NCI-H526 (cell line): ENCODE measurements around the gene MCTP1.

Source experiments
- DNase-seq, 2 experiments: peaks; one replicate each; lab custom pipeline; 2025; lab: John Stamatoyannopoulos, UW

Gene MCTP1

DNA sequence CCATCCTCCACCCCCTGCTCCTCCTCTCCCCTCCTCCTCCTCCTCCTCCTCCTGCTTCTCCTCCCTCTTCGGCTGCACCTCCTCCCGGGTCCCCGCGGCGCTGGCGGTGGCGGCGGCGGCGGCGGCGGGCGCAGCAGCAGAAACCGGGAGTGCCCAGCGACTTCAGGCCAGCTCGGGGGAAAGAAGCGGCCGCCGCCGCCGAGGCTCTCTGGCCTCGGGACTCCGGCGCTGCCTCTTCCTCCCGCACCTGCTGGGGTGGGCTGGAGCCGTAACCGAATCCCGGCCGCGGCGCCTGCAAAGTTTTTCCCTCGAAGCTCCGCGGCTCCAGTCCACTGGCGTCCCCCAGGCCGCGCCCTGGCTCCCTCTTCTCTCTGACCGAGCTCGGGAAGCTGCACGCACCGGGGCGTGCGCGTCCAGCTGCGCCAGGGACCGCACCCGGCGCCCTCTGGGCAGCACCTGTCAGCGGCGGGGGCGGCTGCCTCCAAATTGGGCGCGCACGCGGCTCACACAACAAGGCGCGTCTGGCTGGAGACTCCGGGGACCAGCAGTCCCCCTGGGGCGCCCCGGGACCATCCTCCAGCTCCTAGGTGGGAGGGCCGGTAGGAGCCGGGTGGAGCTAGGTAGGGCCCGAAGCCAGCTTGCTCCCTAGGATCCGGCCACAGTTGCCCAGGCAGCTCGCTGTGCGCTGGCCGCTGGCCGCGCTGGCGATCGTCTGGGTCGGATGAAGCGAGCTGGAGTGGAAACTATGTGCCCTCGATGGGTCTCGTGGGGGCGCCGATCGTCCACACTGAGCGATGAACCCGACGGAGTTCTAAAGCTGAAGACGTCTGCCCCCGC, at the start of gene MCTP1:
Gene MCTP1, minus strand, starts transcription at position 523 of the 837 bp plus-strand sequence.
- DNase-seq: peak in 1 of 2 experiments; percentile 44

DNA sequence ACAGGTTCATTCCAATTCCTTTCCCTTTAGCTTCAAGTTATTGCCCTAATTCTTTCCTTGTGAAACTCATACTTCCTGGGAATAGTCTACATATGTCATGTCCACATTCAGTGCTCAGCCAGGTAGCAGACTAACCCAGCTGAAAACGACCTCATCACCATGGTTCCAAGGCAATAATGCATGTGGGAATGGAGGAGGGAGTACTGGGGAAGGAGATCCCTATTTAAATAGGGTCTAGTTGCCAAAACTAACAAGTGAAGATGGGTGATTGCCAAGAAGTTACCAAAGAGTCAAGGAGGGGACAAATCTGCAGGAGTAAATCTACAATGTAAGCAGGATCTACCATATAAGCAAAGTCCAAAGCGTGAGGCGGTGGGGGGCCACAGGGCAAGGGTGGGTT, 47.3 kb upstream of the MCTP1 start:
- no peak for DNase-seq

DNA sequence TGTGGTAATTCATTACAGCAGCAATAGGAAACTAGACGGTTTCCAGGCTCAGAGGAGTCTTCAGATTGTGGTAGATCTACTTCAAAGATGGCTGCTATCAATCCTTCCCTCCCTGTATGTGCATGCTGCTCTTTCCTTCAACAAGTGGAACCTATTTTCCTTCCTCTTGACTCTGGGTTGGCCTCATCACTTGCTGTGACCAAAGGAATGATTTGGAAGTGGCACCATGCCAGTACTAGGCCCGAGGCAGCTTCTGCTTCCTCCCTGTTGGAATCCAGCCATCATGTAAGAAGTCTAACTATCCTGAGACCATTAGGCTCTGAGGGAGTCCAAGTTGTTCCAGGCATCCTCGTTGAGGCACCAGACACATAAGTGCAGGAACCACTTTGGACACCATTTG, 46.5 kb upstream of the MCTP1 start:
- DNase-seq: no peak

DNA sequence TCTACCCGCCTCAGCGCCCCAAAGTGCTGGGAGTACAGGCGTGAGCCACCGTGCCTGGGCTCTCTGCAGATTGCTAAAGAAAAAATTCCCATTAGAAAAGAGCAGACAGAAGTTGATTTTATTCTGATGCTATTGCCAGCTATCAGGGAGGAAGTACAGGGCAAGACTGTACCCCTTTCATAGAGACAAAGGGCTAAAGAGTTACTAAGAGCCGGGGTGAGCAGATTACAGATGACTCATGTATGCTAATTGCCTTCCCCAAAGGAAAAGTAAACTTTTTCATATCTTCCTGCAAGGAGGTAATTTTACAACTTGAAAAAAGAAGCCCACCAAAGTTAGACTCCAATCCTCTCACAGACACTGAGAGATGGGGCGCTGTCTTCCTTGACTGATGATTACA, 42.3 kb upstream of the MCTP1 start:
- DNase-seq: no peak

DNA sequence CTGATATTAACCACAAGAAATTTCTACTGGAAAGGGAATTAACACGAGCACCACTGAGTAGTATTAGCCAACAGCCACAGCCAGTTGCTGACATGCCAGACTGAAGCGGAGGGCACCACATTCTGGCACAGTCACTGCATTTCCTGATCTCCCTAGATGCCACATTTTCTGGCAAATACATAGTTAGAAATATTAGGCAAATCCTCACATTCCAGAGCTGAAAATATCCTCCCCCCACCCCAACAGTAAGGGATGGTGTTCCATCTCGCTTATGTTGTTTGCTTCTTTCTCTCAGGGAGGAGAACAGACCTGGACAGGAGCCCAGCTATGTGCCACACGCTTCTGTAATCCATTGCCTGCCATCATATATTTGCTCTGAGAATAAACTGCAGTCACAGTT, 32.8 kb upstream of the MCTP1 start:
- DNase-seq: no peak

DNA sequence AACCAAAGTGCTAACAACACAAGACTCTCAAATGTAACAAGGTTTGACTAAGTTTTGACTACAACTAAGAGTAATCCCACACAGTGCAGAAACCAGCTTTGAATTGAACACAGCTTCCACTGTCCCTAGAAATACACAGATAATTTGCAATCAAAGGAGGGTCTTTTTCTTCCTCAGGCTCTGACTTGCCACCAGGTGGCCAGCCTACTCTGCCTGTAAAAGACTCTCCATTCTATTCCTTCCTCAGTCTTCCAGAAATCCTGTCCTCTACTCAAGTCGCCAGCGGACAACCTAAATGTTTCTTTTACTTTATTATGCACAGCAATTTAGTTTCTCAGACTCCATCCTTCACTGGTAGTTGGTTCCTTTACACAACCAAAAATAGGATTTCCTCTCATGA, 32.2 kb upstream of the MCTP1 start:
- DNase-seq: no peak

DNA sequence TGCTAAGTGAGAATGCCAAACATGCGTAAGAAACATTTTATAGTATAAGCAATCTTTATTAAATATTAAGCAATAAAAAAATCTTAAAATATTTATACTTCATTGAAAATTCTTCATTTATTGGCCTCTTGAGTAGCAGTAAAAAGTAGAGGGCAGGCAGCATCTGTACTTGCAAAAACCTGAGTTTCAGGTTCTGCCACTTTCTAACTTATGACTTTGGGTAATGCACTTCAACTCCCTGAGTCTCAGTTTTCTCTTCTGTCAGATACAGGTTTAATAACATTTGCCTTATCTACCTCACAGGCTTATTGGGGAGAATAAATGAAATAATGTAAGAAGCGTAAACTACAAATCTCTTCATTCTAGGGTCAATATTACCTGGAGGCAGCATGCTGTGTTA, 19.8 kb upstream of the MCTP1 start:
- DNase-seq: no peak

DNA sequence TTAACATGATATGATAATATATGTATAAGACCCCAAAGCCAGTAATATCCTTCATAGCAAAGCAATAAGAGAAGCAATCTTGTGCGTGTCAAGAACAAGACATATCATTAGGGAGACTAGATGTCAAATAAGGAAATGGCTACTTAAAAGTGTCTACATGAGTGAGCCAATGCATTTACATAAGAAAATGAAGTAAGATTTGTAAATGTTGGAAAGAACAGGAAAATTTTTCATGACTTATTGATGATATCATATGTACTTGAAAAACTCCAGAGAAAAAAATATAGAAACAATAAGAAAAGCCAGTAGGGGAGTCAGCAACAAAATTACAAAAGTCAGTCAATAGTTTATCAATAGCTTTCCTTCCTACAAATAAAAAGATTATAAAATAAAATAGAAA, 13.8 kb upstream of the MCTP1 start:
- no peak for DNase-seq

DNA sequence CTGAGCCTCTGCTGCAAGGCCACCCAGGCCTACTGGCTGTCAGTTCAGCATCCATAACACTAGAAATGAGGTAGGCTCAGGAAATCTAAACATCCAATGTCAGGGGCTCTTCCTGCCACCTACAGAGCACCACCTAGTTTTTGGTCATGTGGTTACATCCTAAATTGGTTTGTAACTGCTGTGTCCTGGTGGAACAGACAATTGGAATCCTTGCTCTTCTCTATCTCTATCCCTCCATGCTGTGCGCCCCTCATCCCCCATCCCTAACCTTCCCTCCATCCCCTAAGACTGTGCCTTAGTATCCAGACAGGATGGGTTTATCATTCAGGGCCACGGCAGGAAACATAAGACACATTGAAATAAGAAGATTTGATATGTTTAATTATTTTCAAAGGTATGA, 11.4 kb upstream of the MCTP1 start:
- no peak for DNase-seq

DNA sequence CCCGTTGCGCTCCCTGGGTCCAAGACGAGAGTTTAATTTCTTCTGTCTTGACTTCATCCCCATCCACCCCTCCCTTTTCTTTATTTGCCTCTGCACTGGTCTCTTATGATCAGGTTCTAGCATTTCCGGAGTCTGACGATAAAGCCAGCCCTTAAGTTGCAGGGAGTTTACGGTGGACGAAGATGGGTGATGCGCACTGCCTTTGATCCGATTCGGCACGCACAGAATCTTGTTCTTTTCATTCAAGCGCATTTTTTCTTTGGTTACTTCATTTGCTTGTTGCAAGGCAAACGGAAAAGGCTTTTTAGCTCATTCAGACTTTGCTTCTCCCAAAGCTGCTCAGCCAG, 488 bp upstream of the MCTP1 start:
- DNase-seq: no peak

DNA sequence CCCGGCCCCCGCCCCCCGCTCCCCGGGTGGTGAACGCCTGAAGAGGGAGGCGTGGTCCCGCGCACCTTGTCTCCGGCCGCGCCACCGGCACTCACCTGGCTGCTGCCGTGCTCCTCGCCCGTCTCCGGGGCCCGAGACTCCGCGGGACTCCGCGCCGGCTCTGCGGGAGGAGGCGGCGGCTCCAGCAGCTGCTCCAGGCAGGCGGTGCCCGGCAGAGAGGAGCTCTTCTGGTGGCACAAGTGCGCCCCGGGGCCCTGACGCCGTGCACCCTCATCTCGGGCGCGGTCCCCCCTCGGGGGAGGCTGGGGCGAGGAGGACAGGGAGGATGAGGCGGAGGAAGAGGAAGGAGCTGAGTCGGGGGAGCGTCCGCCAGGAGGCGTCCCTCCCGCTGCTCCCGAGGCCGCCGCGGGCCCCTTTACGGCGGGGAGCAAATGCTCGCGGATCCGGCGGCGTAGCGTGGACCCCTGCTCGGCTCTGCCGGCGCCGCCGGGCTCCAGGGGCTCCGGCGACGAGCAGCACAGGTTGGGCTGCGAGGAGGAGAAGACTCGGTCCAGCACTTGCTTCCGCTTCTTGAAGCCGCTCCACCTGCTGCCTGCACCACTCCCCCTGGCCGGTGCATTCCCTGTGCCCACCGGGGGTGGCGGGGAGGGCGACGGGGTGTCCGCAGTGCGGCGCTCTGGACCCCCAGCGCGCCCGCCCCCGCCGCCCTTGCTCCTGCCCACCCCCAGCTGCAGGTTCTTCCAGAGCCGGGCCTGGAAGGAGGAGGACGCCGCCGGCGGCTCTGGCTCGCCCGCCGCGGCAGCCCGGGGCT, 928 bp downstream of the MCTP1 start:
- peak in 1 of 2 experiments; percentile 50 for DNase-seq

DNA sequence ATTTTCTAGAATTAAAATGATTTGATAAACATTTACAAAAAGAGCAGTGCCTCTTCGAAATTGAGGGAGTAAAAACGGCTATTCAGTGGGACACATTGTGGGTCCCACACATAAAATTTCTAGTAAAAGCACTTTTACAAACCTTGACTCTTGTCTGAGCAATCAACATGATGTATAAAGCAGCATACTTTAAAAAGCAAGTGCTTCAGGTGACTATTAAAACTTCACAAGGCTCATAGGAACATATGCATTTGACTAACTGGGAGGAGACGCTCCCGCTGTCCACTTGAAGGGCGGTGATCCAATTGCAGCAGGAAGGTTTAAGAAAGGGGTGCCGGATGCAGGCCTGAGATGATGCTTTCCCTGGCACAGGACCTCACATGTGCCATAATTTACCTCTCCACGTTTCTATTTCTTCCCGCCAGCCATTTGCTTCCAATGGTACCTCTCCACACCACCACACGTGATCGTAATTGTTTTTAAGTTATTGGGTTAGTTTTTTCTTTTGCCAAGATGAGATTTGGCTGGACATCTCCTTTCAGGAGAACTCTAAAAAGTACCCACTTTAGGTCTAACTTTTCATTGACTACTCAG, 1.8 kb downstream of the MCTP1 start:
- DNase-seq: no peak

DNA sequence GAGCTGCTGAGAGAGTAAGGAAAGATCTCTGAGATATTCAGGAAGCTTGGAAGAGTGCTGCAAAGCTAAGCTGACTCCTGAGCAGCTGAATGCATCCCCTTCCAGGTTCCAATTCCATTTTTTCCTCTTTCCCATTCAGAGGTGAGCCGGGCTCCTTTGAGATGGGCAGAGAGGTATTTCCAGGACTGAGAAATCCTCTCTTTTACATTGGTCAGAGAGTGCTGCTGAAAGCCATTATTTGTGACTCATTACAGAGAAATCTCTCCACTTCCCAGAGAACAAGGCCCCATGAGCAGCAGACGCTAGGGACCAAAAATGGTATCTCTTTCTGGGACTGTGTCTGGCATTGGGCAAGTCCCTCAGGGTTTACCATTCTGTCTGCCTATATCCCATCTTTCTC, 3.7 kb downstream of the MCTP1 start:
- DNase-seq: no peak

DNA sequence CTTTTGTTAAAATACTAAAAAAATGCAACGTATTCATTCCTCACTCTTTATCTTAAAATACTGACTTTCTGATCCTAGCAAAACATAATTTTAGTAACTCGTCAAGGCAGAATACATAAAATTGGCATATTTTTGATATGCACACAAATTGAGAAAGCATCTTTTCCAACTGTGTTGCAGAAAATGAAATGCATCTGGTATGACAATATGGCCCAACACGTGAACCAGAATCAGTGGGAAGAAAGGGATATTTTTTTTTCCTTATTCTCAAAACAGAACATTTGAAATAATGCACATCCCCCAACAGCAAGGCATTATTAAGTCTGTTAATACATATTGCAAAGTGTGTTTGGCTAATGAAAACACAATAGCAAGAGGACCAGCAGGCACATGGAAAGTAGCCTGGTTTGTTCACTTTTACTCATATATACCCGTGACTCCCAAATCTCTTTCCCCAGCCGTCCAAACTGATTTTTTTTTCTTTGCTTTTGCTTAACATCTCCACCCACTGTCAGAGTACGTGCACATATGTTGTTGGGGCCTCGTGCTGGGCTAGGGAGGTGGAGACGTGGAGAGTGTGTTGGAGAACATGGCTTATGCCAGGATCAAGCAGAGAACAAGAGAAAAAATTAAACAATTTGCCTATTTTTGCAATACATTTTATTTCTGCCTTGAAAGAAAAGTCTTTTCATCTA, 4.3 kb downstream of the MCTP1 start:
- DNase-seq: no peak

DNA sequence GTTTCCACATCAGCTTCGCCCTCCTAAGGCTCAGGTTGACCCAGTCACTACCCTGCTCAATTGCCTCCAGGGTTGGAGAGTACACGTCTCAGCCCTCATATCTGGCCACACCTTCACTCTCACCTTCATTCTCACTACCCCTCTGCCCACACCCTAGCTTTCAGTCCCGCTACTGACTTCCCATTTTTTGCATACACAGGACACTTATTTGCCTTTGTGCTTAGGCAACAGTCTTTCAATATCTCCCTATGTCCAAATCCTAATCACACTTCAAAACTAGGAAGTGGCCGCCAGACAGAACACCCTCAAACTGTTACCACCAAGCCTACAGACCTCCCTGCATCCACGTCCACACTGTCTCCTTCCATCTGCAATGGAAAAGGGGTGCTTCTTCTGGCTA, 10.9 kb downstream of the MCTP1 start:
- no peak for DNase-seq

DNA sequence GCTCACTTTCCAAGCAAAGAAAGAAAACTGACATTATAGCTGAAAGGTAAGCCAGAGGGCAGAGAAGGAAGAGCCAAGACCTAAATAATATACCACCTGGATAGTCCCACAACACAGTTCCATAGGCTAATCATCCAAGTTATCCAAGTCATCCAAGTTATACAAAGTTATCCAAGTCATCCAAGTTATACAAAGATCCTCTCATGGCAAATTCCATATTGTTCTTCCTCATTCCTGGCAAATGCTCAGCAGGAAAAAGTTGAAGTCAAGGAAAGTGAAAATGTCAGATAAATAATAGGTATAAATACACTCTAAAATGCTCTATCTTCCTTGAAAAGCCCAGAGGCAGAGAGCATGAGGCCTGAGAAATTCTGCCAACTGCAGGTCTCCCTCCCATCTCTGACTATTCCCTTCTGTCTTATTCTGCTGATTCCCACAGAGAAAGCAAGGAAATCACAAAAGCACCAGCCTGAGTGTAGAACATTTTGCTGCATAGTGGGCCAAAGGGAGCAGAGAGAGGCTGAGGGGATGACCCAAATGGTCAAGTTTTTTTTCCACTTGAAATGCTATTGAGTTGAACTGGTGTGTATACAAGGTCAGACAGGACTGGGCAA, 12.5 kb downstream of the MCTP1 start:
- DNase-seq: no peak

DNA sequence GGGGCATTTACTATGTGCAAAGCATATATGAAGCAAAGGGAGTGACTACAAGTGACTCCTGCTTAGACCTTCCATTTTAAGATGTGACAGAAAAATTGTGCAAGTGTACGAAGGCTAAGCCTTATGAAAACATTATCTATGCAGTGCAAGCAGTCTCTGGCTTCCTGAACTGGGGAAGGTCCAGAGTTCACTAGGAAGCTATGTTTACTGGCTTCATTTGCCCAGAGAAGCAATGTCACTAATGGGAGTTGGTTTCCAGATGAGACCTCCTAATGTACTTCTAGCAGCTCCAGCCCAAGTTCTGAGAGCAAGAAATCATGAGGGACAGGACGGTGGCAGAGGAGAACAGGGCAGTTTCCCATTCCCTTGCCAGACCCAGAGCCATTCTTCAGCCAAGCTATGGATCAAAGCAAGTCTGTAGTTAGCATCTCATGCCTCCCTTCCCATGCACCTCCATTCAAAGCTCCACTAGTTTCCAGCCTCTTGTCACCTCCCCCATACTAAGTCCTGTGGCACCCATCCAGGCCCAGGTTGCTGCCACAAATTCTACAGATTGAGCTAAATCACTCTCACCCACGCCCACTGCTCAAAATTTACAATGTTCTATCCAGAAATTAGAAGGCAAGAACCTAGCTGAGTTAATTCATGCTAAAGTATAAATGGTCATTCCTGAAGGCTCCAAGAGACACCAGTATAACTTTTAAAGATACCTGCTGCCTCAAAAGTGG, 21.8 kb downstream of the MCTP1 start:
- DNase-seq: no peak

DNA sequence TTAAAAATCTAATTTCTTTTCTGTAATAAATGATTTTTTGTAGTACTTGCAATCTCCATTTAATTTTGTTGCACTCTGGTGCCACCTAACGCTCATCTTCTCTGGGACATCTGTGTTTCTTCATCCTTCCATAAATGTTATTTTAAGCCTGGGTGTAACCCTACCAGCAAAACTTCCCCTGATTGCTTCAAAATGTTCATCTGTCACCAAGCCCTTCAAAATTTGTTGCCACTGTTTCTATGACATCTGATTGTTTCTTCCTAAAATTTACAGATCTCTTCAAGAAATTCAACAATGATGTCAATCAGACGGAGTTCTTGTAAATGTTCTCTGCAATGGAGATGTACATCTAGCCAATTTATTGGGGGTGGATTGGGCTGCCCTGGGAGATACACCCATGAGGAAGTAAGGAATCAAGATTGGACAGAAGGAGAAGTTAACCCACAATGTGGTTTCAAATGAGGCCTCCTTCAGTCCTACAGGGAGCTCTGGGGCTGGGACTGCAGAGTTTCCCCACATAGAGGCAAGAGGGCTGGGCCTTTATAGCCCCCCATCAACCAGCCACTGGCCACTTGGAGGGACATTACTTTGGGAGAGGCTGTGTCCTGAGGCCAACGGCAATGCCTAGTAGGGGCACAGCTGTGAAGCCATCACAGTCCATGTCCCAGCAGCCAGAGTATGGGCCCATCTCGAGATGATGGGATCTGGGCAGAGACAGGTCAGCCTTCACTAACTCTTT, 23.3 kb downstream of the MCTP1 start:
- no peak for DNase-seq

DNA sequence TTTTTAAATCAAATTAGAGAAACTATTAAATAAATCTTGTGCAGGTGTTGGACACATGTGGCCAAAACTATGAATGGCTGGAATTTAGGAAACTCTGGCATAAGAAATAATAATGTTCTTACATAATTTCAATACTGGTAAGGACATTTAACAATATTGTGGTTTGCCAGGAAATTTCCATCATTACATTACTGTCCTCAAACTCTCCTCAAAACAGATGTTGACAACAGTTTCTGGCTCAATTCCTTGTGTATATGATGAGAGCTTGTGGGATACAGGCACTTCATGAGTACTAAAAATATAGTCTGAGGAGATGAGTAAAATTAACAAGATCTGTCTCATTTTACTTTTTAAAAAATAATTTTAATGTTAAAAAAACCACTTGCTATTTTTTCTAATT, 27.9 kb downstream of the MCTP1 start:
- DNase-seq: no peak

DNA sequence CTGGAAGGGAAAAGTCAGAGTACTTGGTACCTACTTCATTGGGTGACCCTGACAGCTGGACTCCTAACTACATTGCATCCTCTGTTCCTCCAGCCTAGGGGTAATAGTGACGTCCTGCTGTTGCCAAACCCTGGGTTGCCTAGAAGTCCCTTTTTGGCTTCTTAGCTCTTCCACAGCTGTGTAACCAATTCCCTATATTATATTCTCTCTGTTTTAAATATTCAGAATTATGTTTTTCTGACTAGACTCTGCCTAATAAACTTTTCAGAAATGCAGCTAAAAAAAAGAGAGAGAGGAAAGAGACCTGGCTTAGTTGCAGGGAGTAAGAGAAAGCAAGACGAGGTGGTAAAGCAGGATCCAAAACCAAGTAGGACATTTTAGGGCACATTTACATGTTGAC, 28.4 kb downstream of the MCTP1 start:
- no peak for DNase-seq

DNA sequence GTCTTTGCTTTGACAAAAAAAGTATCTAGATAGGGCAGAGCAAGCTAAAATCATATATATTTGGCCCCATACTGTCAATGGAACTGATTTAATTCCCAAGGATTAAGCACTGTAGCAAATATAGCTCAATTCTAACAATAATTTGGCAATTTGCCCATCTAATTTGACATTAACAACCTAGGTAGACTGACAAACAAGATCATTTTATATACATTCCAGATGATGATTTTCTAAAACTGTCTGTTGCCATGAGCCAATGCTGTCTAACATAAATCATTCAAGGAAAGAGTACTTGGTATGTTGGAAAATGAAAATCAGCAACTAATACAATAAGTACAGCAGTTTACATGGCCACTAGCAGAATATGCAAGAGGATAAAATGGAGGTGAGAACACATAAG, 32.1 kb downstream of the MCTP1 start:
- no peak for DNase-seq
